Gastrocnemius medialis (tissue), 4 donors: ENCODE data around the gene NDUFB7. TPM values are rescaled to one million over a fixed set of nuclear protein-coding genes. Genes with fewer than 3 reads are reported as not detected.

Experiments used
- ATAC-seq, 2 donors: fragments of 150-250 bp; one replicate each; pipeline ENCODE4 v1.9.1; 2016
- DNase-seq, 2 donors: peaks; one replicate each; pipeline ENCODE4 v3.0.0-alpha.2; 2019
- H3K27ac ChIP-seq, 4 donors: fragments of 200-600 bp; sonication (generic); 1 replicate in 1 of 4; 2 replicates in 3 of 4; pipeline ENCODE4 v1.5.1; 2016 to 2018; ENCODE audit warnings: mild to moderate bottlenecking in 2 of 4, moderate library complexity in 1 of 4
- H3K27me3 ChIP-seq, 3 donors: fragments of 200-600 bp; sonication (generic) in 2 of 3; 1 replicate in 1 of 3; 2 replicates in 2 of 3; pipeline versions ENCODE4 v1.5.1 to v1.6.0; 2016 to 2019; ENCODE audit warnings: mild to moderate bottlenecking in 1 of 3, moderate library complexity in 1 of 3
- H3K36me3 ChIP-seq, 2 donors: fragments of 200-600 bp; sonication (generic) in 1 of 2; one replicate each; pipeline ENCODE4 v1.5.1; 2017 to 2018
- H3K4me1 ChIP-seq, 2 donors: fragments of 200-600 bp; sonication (generic) in 1 of 2; one replicate each; pipeline ENCODE4 v1.5.1; 2016 to 2017; ENCODE audit warnings: mild to moderate bottlenecking in 2 of 2
- H3K4me3 ChIP-seq, 4 donors: fragments of 200-600 bp; sonication (generic) in 3 of 4; 1 replicate in 1 of 4; 2 replicates in 3 of 4; pipeline ENCODE4 v1.5.1; 2016 to 2019; ENCODE audit warnings: mild to moderate bottlenecking in 2 of 4
- H3K9me3 ChIP-seq, 3 donors: fragments of 200-600 bp; sonication (generic) in 2 of 3; 1 replicate in 1 of 3; 2 replicates in 2 of 3; pipeline ENCODE4 v1.5.1; 2016 to 2019
- CTCF ChIP-seq, 5 experiments: fragments of 450-650 bp in 3 of 5; fragments of 200-600 bp in 2 of 5; sonication (generic) in 2 of 5; IDR thresholded peaks in 4 of 5; conservative IDR thresholded peaks in 1 of 5; 1 replicate in 4 of 5; 2 replicates in 1 of 5; pipeline ENCODE4 v1.5.1; 2016 to 2019; ENCODE audit warnings: antibody characterized with exemption in 5 of 5, mild to moderate bottlenecking in 3 of 5, moderate library complexity in 3 of 5
- POLR2A ChIP-seq, 2 donors: fragments of 450-650 bp; IDR thresholded peaks; one replicate each; pipeline ENCODE4 v1.6.1; 2017; ENCODE audit warnings: antibody characterized with exemption in 2 of 2, mild to moderate bottlenecking in 2 of 2, moderate library complexity in 2 of 2
- in situ Hi-C, 4 donors: fragments of 200-750 bp; cut with MboI; loops; one replicate each; pipeline versions ENCODE4 v1.15.0 to v1.8.0; 2017; ENCODE audit warnings: low sequenced_read_pairs in 4 of 4
- intact Hi-C: fragments of 100-400 bp; cut with DNase I; formaldehyde crosslinking; loops from one replicate; pipeline ENCODE4 v1.15.1; 2023; ENCODE audit warnings: low total_unique reads
- total RNA-seq, 4 donors: library from RNA; depleted of rRNA; stranded (reverse); fragments of >200 nt; gene quantifications; one replicate each; pipeline versions ENCODE4 v1.1.0 to v1.2.3, GENCODE V29; 2016

NDUFB7 gene
- 100 to 1,000 TPM; 344 to 756 (median 532) TPM for total RNA-seq

- intact Hi-C loops (no loop called here), in situ Hi-C loops (loop anchor here in 2 of 4 donors (5.0 to 10.0 kb wide), 2 partner anchors 113 to 115 kb away; no protein-coding TSS in a partner anchor)
- Histone ChIP-seq H3K4me1 (peaks cover 14 to 22% of the 10 kb centered on the region in 2 donors), H3K27ac (peak within 1 kb of the TSS; percentile 87 to 92 (median 92)), H3K4me3 (peak within 1 kb of the TSS; percentile 89 to 100 (median 96)), H3K27me3 (no peaks in the 10 kb centered on the region), H3K9me3 (no peaks in the 10 kb centered on the region), H3K36me3 (no peaks in the 10 kb centered on the region)
- peak; percentile 99 to 100 for ATAC-seq
- peak; percentile 47 to 85 (median 70) for TF ChIP-seq CTCF (IDR thresholded peaks at IDR 0.05 in 4 of 5, conservative IDR thresholded peaks at IDR 0.05 in 1 of 5)
- TF ChIP-seq POLR2A (IDR thresholded peaks at IDR 0.05): peak; percentile 49 to 73
- peak; percentile 85 to 93 for DNase-seq
Measured at GRCh38 chr19:14571695-14572490, at the start of gene NDUFB7. Gene NDUFB7, minus strand, starts transcription at chr19:14572066. Its CDS starts 66 bp downstream, at chr19:14572000.

- no peak overlapping the region for H3K27ac ChIP-seq
- no peaks in the 10 kb centered on the region for H3K36me3 ChIP-seq
- H3K27me3 ChIP-seq: no peaks in the 10 kb centered on the region
- H3K4me1 ChIP-seq: no peaks in the 10 kb centered on the region
- no peaks in the 10 kb centered on the region for H3K9me3 ChIP-seq
- no peak for ATAC-seq
- DNase-seq: no peak
- TF ChIP-seq POLR2A (IDR thresholded peaks at IDR 0.05) (no peak), CTCF (IDR thresholded peaks at IDR 0.05 in 4 of 5, conservative IDR thresholded peaks at IDR 0.05 in 1 of 5) (no peak)
- intact Hi-C loops: no loop called here
- no peak overlapping the region for H3K4me3 ChIP-seq
- in situ Hi-C loops: no loop called here
Measured at GRCh38 chr19:14619404-14619803, 47.5 kb upstream of the NDUFB7 start.

- intact Hi-C loops (no loop called here), in situ Hi-C loops (no loop called here)
- Histone ChIP-seq H3K27ac (no peak overlapping the region), H3K27me3 (no peaks in the 10 kb centered on the region), H3K36me3 (no peaks in the 10 kb centered on the region), H3K4me1 (no peaks in the 10 kb centered on the region), H3K4me3 (no peak overlapping the region), H3K9me3 (no peaks in the 10 kb centered on the region)
- no peak for TF ChIP-seq POLR2A (IDR thresholded peaks at IDR 0.05)
- no peak for TF ChIP-seq CTCF (IDR thresholded peaks at IDR 0.05 in 4 of 5, conservative IDR thresholded peaks at IDR 0.05 in 1 of 5)
- DNase-seq (no peak), ATAC-seq (no peak)
Measured at GRCh38 chr19:14616407-14616806, 44.5 kb upstream of the NDUFB7 start.

GRCh38 chr19:14615623-14616022, 43.8 kb upstream of the NDUFB7 start:
- ATAC-seq (no peak), DNase-seq (no peak)
- no peaks in the 10 kb centered on the region for H3K36me3 ChIP-seq
- TF ChIP-seq CTCF (IDR thresholded peaks at IDR 0.05 in 4 of 5, conservative IDR thresholded peaks at IDR 0.05 in 1 of 5): no peak
- TF ChIP-seq POLR2A (IDR thresholded peaks at IDR 0.05): no peak
- no peak overlapping the region for H3K4me3 ChIP-seq
- intact Hi-C loops (no loop called here), in situ Hi-C loops (no loop called here)
- no peaks in the 10 kb centered on the region for H3K4me1 ChIP-seq
- no peak overlapping the region for H3K27ac ChIP-seq
- no peaks in the 10 kb centered on the region for H3K9me3 ChIP-seq
- no peaks in the 10 kb centered on the region for H3K27me3 ChIP-seq
